K562 (cell line): ENCODE results near the gene PHF21B. TPM values are rescaled to one million over a fixed set of nuclear protein-coding genes. Genes with fewer than 3 reads are reported as not detected.

ENCODE experiments used
- ATAC-seq: fragments of 200-7000 bp; cut with Tn5 transposase; 3 replicates; pipeline ENCODE4 v1.9.1; 2020; ENCODE audit warnings: moderate library complexity
- BruUV-seq: library from RNA; stranded (reverse); fragments of 400-500 nt; replicated peaks from 2 replicates; lab custom pipeline; 2021; lab: Mats Ljungman, UMichigan
- CTCF ChIA-PET: fragments of 300-600 bp; formaldehyde crosslinking; extraction: SDS; loops from one replicate; lab custom pipeline; 2021; ENCODE audit warnings: low intra/inter-chr PET ratio; lab: Yijun Ruan, JAX
- POLR2A ChIA-PET: fragments of 300-600, 350-650 bp; sonication (Branson Sonifier 250); formaldehyde crosslinking; extraction: SDS; loops from one replicate; lab custom pipeline; 2021; ENCODE audit warnings: antibody characterized with exemption, inconsistent platforms; lab: Yijun Ruan, JAX
- DNase-seq, 4 experiments: peaks; one replicate each; pipeline versions ENCODE4 v3.0.0 to v3.0.0-alpha.2; 2011 to 2018; ENCODE audit warnings: low spot score in 3 of 4, mixed read lengths in 3 of 4; ENCODE audit errors: extremely low read depth in 1 of 4
- FAIRE-seq: peaks from 2 replicates; lab custom pipeline; 2011; peaks lifted over from hg19 to GRCh38; lab: Jason Lieb, UNC
- H2AFZ ChIP-seq: 2 replicates; pipeline ENCODE4 v1.6.0; 2011; ENCODE audit warnings: low read depth, low read length, control low read depth, inconsistent platforms
- H3K27ac ChIP-seq: fragments of 200-600 bp; 3 replicates; pipeline ENCODE4 v1.8.0; 2011; ENCODE audit warnings: low read depth, mild to moderate bottlenecking, control low read depth, inconsistent platforms, low read length, moderate library complexity, mixed read lengths; ENCODE audit errors: extremely low read depth
- H3K27me3 ChIP-seq, 2 experiments: fragments of 300-600 bp in 1 of 2; 2 replicates in 1 of 2; 3 replicates in 1 of 2; pipeline versions ENCODE4 v1.6.0 to v1.8.0; 2011; ENCODE audit warnings: inconsistent platforms in 2 of 2, low read length in 2 of 2, mild to moderate bottlenecking in 1 of 2, mixed read lengths in 1 of 2, moderate library complexity in 1 of 2; ENCODE audit not compliant: control insufficient read depth in 2 of 2, insufficient read depth in 2 of 2
- H3K36me3 ChIP-seq: fragments of 300-600 bp; 3 replicates; pipeline ENCODE4 v1.8.0; 2011; ENCODE audit warnings: mild to moderate bottlenecking, low read length, inconsistent platforms; ENCODE audit not compliant: control insufficient read depth, insufficient read depth
- H3K4me1 ChIP-seq, 2 experiments: fragments of 200-600 bp in 1 of 2; replicated peaks in 1 of 2; 2 replicates in 1 of 2; 3 replicates in 1 of 2; pipeline versions ENCODE4 v1.5.1 to v1.8.0; 2011; ENCODE audit warnings: inconsistent platforms in 2 of 2, low read length in 2 of 2, mild to moderate bottlenecking in 1 of 2, mixed read lengths in 1 of 2, moderate library complexity in 1 of 2; ENCODE audit not compliant: control insufficient read depth in 2 of 2, insufficient read depth in 2 of 2
- H3K4me2 ChIP-seq: 2 replicates; pipeline ENCODE4 v1.6.1; 2011; ENCODE audit warnings: low read length, control low read depth, inconsistent platforms, mixed read lengths; ENCODE audit not compliant: insufficient read depth
- H3K4me3 ChIP-seq: fragments of 200-600 bp; sonication (generic), shearing (Covaris generic); 2 replicates; pipeline ENCODE4 v1.5.1; 2016; ENCODE audit warnings: control low read depth, inconsistent platforms
- H3K79me2 ChIP-seq: fragments of 200-600 bp; 3 replicates; pipeline ENCODE4 v1.8.0; 2011; ENCODE audit warnings: low read length, inconsistent platforms; ENCODE audit not compliant: control insufficient read depth, insufficient read depth
- H3K9ac ChIP-seq, 2 experiments: 2 replicates each; pipeline versions ENCODE4 v1.6.0 to v1.6.1; 2011; ENCODE audit warnings: low read depth in 2 of 2, low read length in 2 of 2, control low read depth in 1 of 2, inconsistent platforms in 1 of 2, mild to moderate bottlenecking in 1 of 2, mixed read lengths in 1 of 2; ENCODE audit not compliant: insufficient read depth in 1 of 2
- H3K9me1 ChIP-seq: one replicate; pipeline ENCODE4 v1.6.0; 2011; ENCODE audit warnings: inconsistent platforms, mild to moderate bottlenecking, low read length, moderate library complexity; ENCODE audit not compliant: control insufficient read depth, insufficient read depth
- H3K9me3 ChIP-seq: replicated peaks from 2 replicates; pipeline ENCODE4 v1.5.1; 2011; ENCODE audit warnings: low read depth, low read length, inconsistent platforms; ENCODE audit not compliant: control insufficient read depth, insufficient read depth
- H4K20me1 ChIP-seq: replicated peaks from 2 replicates; pipeline ENCODE4 v1.6.1; 2011; ENCODE audit warnings: low read length, inconsistent platforms, mixed read lengths; ENCODE audit not compliant: control insufficient read depth, insufficient read depth
- CHAMP1 ChIP-seq: fragments of 450-650 bp; IDR thresholded peaks from 2 replicates; pipeline ENCODE4 v1.6.1; 2016; ENCODE audit warnings: mild to moderate bottlenecking
- DNMT1 ChIP-seq: fragments of 450-650 bp; IDR thresholded peaks from 2 replicates; pipeline ENCODE4 v1.6.1; 2016; ENCODE audit warnings: antibody characterized with exemption, mild to moderate bottlenecking
- PML ChIP-seq: IDR thresholded peaks from 2 replicates; pipeline ENCODE4 v1.6.1; 2012; ENCODE audit warnings: low read length, inconsistent platforms
- THRB ChIP-seq: fragments of 450-650 bp; formaldehyde crosslinking; conservative IDR thresholded peaks from 2 replicates; pipeline ENCODE4 v1.4.0; 2022; ENCODE audit warnings: mild to moderate bottlenecking, missing genetic modification characterization
- ZNF511 ChIP-seq: sonication (generic); formaldehyde crosslinking; IDR thresholded peaks from 2 replicates; pipeline ENCODE4 v1.8.0; 2022; ENCODE audit warnings: mild to moderate bottlenecking, missing genetic modification reagents
- ZNF785 ChIP-seq: fragments of 250-450 bp; sonication (Bioruptor Pico); IDR thresholded peaks from 2 replicates; pipeline ENCODE4 v1.4.0; 2020; ENCODE audit warnings: mild to moderate bottlenecking
- WGBS: fragments of 100-300 bp; shearing (Covaris generic); methylation state at CpG from one replicate; pipeline ENCODE4 v1.1.6; 2016; ENCODE audit warnings: low coverage, mixed read lengths; ENCODE audit not compliant: insufficient coverage; ENCODE audit errors: missing lambda C conversion rate; 5-methylcytosine and 5-hydroxymethylcytosine counted together
- in situ Hi-C: fragments of 300-500 bp; cut with MboI; formaldehyde crosslinking; loops from 4 replicates; pipeline ENCODE4 v1.15.0; 2018; ENCODE audit warnings: inconsistent platforms, mixed read lengths
- intact Hi-C: fragments of 100-400 bp; cut with micrococcal nuclease; formaldehyde crosslinking; loops from 2 replicates; pipeline ENCODE4 v1.14.2; 2022
- polyA plus RNA-seq, 8 experiments: library from polyadenylated mRNA; depleted of rRNA in 4 of 8; stranded (reverse) in 5 of 8; unstranded in 3 of 8; fragments of >200 nt; fragmentation: Nextera tagmentation in 2 of 8; fragmentation: Illumina TruSeq in 1 of 8; extraction: Ambion mirVana in 2 of 8; extraction: Trizol in 1 of 8; gene quantifications; 2 replicates each; pipeline versions ENCODE4 v1.2.1 to v1.2.3, GENCODE V29; 2011 to 2014; ENCODE audit warnings: inconsistent platforms in 1 of 8, missing spikeins in 1 of 8
- total RNA-seq, 7 experiments: library from RNA; depleted of rRNA in 6 of 7; stranded (reverse); fragments of >200 nt in 6 of 7; fragmentation: Illumina TruSeq in 2 of 7; extraction: Trizol in 2 of 7; gene quantifications; 2 replicates each; pipeline versions ENCODE4 v1.2.1 to v1.2.3, GENCODE V29; 2011 to 2021; ENCODE audit warnings: low replicate concordance in 1 of 7

Gene PHF21B
- total and polyA plus RNA-seq, 9 of the 15 experiments (the other 6 are each of a cell fraction or from before 2014, with no cell fraction given) = 0.04 TPM; not detected in 8

GRCh38 chr22:44950806-44951509, 58.8 kb downstream of the PHF21B start:
- intact Hi-C loops = no loop called here
- 8% methylated on average over 19 of the region's 21 CpGs for WGBS
- H3K9ac ChIP-seq = no peak overlapping the region
- H3K4me3 ChIP-seq = no peak overlapping the region
- no peaks in the 10 kb centered on the region for H3K4me1 ChIP-seq
- FAIRE-seq (no peak), DNase-seq (no peak), ATAC-seq (no peak)
- BruUV-seq = no TSS peak
- H3K27ac ChIP-seq = no peak overlapping the region
- H3K4me2 ChIP-seq = no peak overlapping the region
- no peak overlapping the region for H2AFZ ChIP-seq
- ChIA-PET CTCF (no interaction called here), POLR2A (no interaction called here)
- H3K36me3 ChIP-seq = no peaks in the 10 kb centered on the region
- H3K9me1 ChIP-seq = no peaks in the 10 kb centered on the region
- in situ Hi-C loops = no loop called here
- H4K20me1 ChIP-seq = no peaks in the 10 kb centered on the region
- TF ChIP-seq PML = no peak
- no peak for TF ChIP-seq DNMT1
- TF ChIP-seq CHAMP1 = no peak
- TF ChIP-seq ZNF511 (CRISPR knock-in tag) = no peak
- TF ChIP-seq ZNF785 (CRISPR knock-in tag) = no peak
- no peak for TF ChIP-seq THRB (CRISPR knock-in tag)
- no peaks in the 10 kb centered on the region for H3K79me2 ChIP-seq
- no peaks in the 10 kb centered on the region for H3K9me3 ChIP-seq
- peaks cover 10 to 53% of the 10 kb centered on the region in 2 experiments; a peak in 4 of 5 replicates for H3K27me3 ChIP-seq
